Activated CD8-positive, alpha-beta memory T cell treated with anti-CD3 and anti-CD28 coated beads for 36 hours (primary cell): ENCODE measurements around the gene RAB11A. TPM values are rescaled to one million over a fixed set of nuclear protein-coding genes. Genes with fewer than 3 reads are reported as not detected.

Source experiments
- CTCF ChIA-PET: fragments of 350-600 bp; sonication (Branson Sonifier 250); formaldehyde crosslinking; loops from one replicate; lab custom pipeline; 2021; ENCODE audit warnings: antibody characterized with exemption; lab: Charles Lee
- POLR2A ChIA-PET: fragments of 350-600 bp; sonication (Branson Sonifier 250); formaldehyde crosslinking; loops from one replicate; lab custom pipeline; 2021; ENCODE audit warnings: antibody characterized with exemption; lab: Charles Lee
- total RNA-seq, 2 experiments: library from RNA; stranded (reverse); gene quantifications; one replicate each; pipeline ENCODE4 v1.2.3, GENCODE V29; 2021

The RAB11A gene
- total RNA-seq, 2 experiments from 2014 or later = 139 to 143 TPM

DNA sequence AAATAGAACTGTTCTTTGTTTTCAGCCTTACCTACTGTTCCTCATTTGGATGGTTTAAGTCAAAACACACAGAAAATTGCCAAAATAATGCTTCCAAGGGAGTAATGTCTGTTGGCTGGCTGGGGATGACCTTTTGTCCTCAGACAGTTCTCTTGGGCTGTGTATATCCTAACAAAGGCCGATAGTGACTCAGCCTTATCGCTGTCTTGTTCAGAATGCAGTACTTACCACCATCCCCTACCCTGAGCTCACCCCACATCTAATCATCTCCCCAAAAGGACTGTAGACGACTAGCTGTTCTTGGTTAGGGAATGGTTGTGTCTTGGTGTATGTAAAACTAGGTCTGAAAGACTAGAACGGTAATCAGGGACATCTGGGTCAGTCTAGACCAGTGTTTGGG, 35.0 kb downstream of the RAB11A start:
- ChIA-PET CTCF (interaction anchor here (1.3 kb wide), 1 partner anchor 26 kb away, joined by 4 read pairs; no protein-coding TSS in a partner anchor), POLR2A (no interaction called here)

- ChIA-PET POLR2A (no interaction called here), CTCF (interaction anchor here (1.4 kb wide), 1 partner anchor 43 kb away, joined by 3 read pairs; no protein-coding TSS in a partner anchor)
Observed at GRCh38 chr15:65906396-65906795, 37.1 kb downstream of the RAB11A start.

- CTCF ChIA-PET = interaction anchor here (1.4 kb wide), 1 partner anchor 44 kb away, joined by 3 read pairs; no protein-coding TSS in a partner anchor
Observed at GRCh38 chr15:65907661-65908060, 38.4 kb downstream of the RAB11A start.

GRCh38 chr15:65908876-65909275, 39.6 kb downstream of the RAB11A start:
- ChIA-PET POLR2A (no interaction called here), CTCF (no interaction called here)

More at GRCh38 chr15:65907661-65908060, 38.4 kb downstream of the RAB11A start:
- POLR2A ChIA-PET = no interaction called here

- ChIA-PET POLR2A (no interaction called here), CTCF (no interaction called here)
Observed at GRCh38 chr15:65909831-65910230, 40.5 kb downstream of the RAB11A start.

DNA sequence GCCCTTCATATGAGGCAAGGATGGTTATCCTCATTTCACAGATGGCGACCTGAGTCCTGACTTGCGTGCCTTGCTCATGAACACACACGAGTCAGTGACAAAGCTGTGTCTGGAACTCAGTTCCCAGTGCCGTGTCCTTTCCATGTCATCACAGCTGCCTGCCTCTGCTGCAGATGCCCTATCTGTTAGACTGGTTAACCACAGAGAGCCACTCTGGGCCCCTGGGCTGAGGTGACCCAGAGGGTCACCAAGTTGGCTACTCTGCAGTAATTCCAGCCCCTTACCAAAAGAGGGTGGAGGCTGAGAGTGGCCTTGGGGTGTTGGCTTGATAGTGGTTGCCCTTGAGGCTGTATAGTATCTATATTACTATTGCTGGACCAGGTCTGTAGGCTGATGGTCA, 41.0 kb downstream of the RAB11A start:
- POLR2A ChIA-PET = no interaction called here
- CTCF ChIA-PET = no interaction called here

DNA sequence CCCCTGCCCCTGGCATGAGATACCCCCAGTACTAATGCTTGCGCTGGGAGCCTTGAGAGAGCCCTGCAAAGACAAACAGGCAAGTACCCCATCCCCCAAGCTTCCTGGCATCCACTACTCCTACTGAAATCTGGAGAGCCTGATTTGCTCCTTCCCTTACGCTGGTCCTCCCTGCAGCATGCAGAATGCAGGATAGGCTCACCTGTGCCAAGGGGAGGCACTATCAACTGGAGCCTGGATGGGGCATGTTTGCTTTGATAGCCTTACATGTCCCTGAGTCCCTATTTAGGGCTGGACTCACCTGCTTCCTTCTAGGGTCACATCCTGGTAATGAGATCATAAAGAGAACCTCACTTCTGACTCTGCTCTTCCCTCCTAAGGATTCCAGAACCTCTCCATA, 42.9 kb downstream of the RAB11A start:
- CTCF ChIA-PET = no interaction called here

DNA sequence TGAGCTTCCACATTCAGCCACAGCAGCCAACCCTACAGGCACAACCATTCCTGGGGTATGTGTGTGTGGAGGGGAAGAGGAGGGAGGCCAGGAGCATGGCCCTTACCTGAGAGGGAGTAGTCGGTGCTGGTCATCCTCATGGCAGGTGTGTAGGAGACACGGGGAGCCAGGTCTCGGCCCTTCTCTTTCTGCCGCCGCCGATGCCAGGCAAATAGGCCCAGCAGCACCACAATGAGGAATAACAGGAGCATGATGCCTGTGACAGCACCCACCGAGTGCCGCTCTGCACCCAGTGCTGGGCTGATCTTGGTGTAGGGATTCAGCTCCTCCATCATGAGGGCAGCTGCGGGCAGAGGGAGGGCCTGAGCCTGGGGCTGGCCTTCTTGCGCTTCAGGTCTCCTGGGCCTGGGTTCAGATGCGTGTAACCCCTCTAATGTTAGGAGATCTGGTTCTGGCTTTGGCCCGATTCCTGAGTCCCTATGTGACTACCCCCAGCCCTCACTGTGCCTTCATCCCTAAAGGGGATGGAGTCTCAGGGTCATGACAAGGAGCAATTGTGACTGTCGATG, 44.4 kb downstream of the RAB11A start:
- ChIA-PET POLR2A (no interaction called here), CTCF (no interaction called here)

More for the DNA sequence above, 42.9 kb downstream of the RAB11A start:
- POLR2A ChIA-PET = no interaction called here

DNA sequence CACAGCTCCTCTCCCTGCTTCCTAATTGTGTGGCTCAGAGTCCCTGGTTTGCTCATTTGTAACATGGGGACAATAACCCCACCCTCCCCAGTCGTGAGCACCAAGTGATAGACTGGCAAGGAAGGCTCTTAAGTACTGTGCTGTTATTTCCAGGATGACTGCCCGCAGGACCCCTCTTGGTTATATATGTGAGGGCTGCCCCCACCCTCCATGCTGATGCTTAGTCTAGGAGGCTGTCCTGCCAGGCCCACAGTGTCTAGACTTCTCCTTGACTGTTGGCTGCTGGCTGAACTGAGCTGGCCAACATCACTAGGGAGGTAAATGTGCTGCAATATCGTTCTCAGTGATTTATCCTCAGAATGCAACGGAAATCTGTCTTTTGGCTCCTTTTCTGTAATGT, 45.1 kb downstream of the RAB11A start:
- CTCF ChIA-PET = no interaction called here
- POLR2A ChIA-PET = no interaction called here

GRCh38 chr15:65914981-65915925, 46.0 kb downstream of the RAB11A start:
- ChIA-PET POLR2A (no interaction called here), CTCF (interaction anchor here (0.5 kb wide), 1 partner anchor 95 kb away, joined by 3 read pairs; no protein-coding TSS in a partner anchor)

GRCh38 chr15:65916041-65916663, 46.9 kb downstream of the RAB11A start:
- POLR2A ChIA-PET = no interaction called here
- CTCF ChIA-PET = no interaction called here

GRCh38 chr15:65916664-65917406, 47.5 kb downstream of the RAB11A start:
- ChIA-PET CTCF (interaction anchor here (1.1 kb wide), 2 partner anchors 45 to 48 kb away, joined by 3 to 5 read pairs; partner anchors contain the start of gene RAB11A), POLR2A (interaction anchor here (0.5 kb wide), 1 partner anchor 398 kb away, joined by 5 read pairs; no protein-coding TSS in a partner anchor)

GRCh38 chr15:65917407-65917756, 48.1 kb downstream of the RAB11A start:
- ChIA-PET POLR2A (interaction anchor here (0.5 kb wide), 1 partner anchor 399 kb away, joined by 5 read pairs; no protein-coding TSS in a partner anchor), CTCF (interaction anchor here (1.1 kb wide), 2 partner anchors 46 to 48 kb away, joined by 3 to 5 read pairs; partner anchors contain the start of gene RAB11A)

DNA sequence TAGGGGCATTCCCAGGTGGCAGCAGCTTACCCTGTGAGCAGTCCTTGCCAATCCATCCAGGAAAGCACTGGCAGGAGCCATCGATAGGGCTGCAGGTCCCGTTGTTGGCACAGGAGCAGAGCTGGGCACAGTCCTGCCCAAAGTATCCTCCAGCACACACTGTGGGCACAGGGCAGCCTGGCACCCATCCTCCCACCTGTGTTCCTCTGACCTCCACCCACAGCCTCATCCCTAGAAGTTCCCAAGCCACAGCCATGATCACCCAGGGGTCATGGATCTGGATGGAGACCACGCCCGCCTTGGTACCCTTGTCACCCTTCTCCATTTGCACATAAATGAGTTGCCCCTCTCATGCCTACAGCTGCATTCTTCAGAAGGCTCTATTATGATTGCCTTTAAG, 48.6 kb downstream of the RAB11A start:
- CTCF ChIA-PET = interaction anchor here (1.1 kb wide), 1 partner anchor 49 kb away, joined by 3 read pairs; the partner anchor contains the start of gene RAB11A

DNA sequence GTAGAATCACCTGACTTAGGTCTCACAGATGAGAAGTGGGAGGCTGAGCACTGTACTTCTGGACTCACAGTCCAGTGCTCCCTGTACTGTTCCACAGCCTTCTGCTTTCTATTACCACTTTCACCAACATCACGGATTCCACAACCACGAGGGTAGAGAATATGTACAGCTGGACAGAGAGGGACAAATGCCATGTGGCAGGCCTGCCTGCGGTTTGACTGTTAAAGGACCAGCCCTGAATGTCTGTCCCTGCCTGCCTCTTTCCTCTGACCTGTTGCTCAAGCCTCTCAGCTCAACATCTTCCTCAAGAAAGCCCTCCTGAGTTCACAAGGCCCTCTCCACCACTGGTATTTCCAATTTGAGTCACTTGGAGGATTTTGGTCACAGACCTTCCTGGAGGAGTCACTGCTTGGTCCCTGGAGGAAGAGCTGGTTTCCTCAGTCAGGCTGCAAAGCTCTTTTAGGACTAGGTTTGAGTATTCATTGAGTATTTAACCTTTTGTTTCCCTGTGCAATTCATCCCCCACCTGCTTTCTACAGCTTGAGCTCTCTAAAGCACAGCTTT, 49.1 kb downstream of the RAB11A start:
- ChIA-PET POLR2A (interaction anchor here (0.5 kb wide), 1 partner anchor 271 kb away, joined by 4 read pairs; no protein-coding TSS in a partner anchor), CTCF (no interaction called here)

More for the DNA sequence above, 48.6 kb downstream of the RAB11A start:
- POLR2A ChIA-PET = no interaction called here

DNA sequence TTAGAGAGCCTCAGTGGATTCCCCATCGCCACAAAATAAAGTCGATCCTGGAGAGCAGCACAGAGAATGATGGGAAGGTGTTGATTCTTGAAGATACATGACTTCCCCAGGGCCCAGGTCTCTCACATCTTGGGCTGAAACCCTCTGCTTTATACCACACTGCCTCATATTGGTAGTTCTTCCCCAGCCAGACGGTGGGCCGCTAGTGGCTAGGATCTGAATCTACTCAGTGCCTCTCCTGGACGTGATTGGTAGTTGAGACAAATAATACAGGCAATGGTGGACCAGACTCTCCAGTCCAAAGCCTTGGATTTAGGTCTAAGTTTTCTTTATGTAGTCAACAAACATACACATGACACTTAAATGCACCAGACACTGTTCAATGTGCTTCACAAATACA, 49.7 kb downstream of the RAB11A start:
- ChIA-PET POLR2A (interaction anchor here (0.5 kb wide), 1 partner anchor 271 kb away, joined by 4 read pairs; no protein-coding TSS in a partner anchor), CTCF (no interaction called here)

GRCh38 chr15:65919353-65919752, 50.1 kb downstream of the RAB11A start:
- ChIA-PET CTCF (no interaction called here), POLR2A (no interaction called here)

DNA sequence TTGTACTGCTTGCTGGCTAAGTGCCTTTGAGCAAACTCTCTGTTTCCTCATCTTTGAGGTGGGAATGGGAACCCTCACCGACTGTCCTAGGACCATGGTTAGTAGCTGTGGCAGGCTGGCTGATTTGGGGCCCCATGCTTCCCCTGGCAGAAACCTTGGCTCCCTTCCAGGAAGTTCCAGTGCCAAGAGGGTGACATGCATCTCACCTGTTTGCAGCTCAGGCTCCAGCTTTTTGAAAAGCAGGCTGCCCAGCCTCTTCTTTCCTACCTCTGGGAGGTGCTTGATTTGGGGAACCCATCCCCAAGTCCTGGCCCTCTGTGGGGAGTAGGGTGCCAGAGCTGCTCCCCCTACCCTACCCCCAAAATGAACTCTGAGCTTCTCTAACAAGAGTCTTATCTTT, 50.8 kb downstream of the RAB11A start:
- CTCF ChIA-PET = no interaction called here
- POLR2A ChIA-PET = no interaction called here
